ENCODE results near the gene NACC2. TPM values are rescaled to one million over a fixed set of nuclear protein-coding genes. Genes with fewer than 3 reads are reported as not detected.

Gene NACC2
- total RNA-seq, 4 donors from 2014 or later: 22.9 to 37.6 (median 24.8) TPM

- no peak for DNase-seq (ENCODE audit: low spot score)
- TF ChIP-seq CTCF (IDR thresholded peaks at IDR 0.05): no peak
- ATAC-seq (ENCODE audit: low FRiP score): no peak
These were observed 101.2 kb downstream of the NACC2 start for GRCh38 chr9:135993765-135994500.

- no peak for TF ChIP-seq CTCF (IDR thresholded peaks at IDR 0.05)
- ATAC-seq (ENCODE audit: low FRiP score) (no peak), DNase-seq (ENCODE audit: low spot score) (no peak)
These were observed 101.7 kb downstream of the NACC2 start for GRCh38 chr9:135993409-135993742.

- TF ChIP-seq CTCF (IDR thresholded peaks at IDR 0.05): no peak
- DNase-seq (ENCODE audit: low spot score): peak; percentile 49
- ATAC-seq (ENCODE audit: low FRiP score): peak; percentile 83
These were observed 102.3 kb downstream of the NACC2 start for GRCh38 chr9:135992486-135993408.

GRCh38 chr9:135991771-135992170 is 103.3 kb downstream of the NACC2 start:
- TF ChIP-seq CTCF (IDR thresholded peaks at IDR 0.05): no peak
- ATAC-seq (ENCODE audit: low FRiP score) (no peak), DNase-seq (ENCODE audit: low spot score) (no peak)

- DNase-seq (ENCODE audit: low spot score): no peak
These were observed 104.3 kb downstream of the NACC2 start for GRCh38 chr9:135990468-135991429.

More at GRCh38 chr9:135990468-135991429, 104.3 kb downstream of the NACC2 start:
- no peak for ATAC-seq (ENCODE audit: low FRiP score)
- TF ChIP-seq CTCF (IDR thresholded peaks at IDR 0.05): no peak

All from omental fat pad (tissue), 4 donors.